Central memory CD8-positive, alpha-beta T cell (primary cell): ENCODE data around the gene TMX4.

Experiments
- ATAC-seq: fragments of 150-1000 bp; cut with Tn5 transposase; replicated peaks from 2 replicates; pipeline ENCODE4 v1.10.0; 2022; ENCODE audit warnings: mild to moderate bottlenecking, moderate FRiP score, moderate number of reproducible peaks; ENCODE audit not compliant: poor library complexity, severe bottlenecking; ENCODE audit errors: extremely low read depth
- DNase-seq, 2 donors: peaks; one replicate each; pipeline ENCODE4 v3.0.0; 2021; ENCODE audit warnings: low spot score in 2 of 2
- H3K27ac Mint-ChIP-seq: one replicate; pipeline ENCODE4 v1.8.0; 2022; ENCODE audit warnings: low read depth, mild to moderate bottlenecking, moderate library complexity, mixed read lengths
- H3K27me3 Mint-ChIP-seq: one replicate; pipeline ENCODE4 v1.8.0; 2022; ENCODE audit warnings: mixed read lengths
- H3K36me3 Mint-ChIP-seq: one replicate; pipeline ENCODE4 v1.8.0; 2022; ENCODE audit warnings: mild to moderate bottlenecking, moderate library complexity, mixed read lengths; ENCODE audit not compliant: insufficient read depth
- H3K4me1 Mint-ChIP-seq: one replicate; pipeline ENCODE4 v1.8.0; 2022; ENCODE audit warnings: mixed read lengths
- H3K4me3 Mint-ChIP-seq: one replicate; pipeline ENCODE4 v1.8.0; 2022; ENCODE audit warnings: mild to moderate bottlenecking, moderate library complexity, mixed read lengths
- H3K9me3 Mint-ChIP-seq: one replicate; pipeline ENCODE4 v1.8.0; 2022; ENCODE audit warnings: mixed read lengths

Gene TMX4

GRCh38 chr20:7939663-7940062, 79.9 kb downstream of the TMX4 start:
- DNase-seq (no peak), ATAC-seq (no peak)
- Mint-ChIP-seq H3K36me3 (no peaks in the 10 kb centered on the region), H3K4me1 (peaks cover 4% of the 10 kb centered on the region), H3K9me3 (no peaks in the 10 kb centered on the region), H3K27ac (no peak overlapping the region), H3K4me3 (no peak overlapping the region), H3K27me3 (peaks cover 15% of the 10 kb centered on the region)

- peaks cover 4% of the 10 kb centered on the region for H3K4me1 Mint-ChIP-seq
- H3K4me3 Mint-ChIP-seq = no peak overlapping the region
- H3K36me3 Mint-ChIP-seq = no peaks in the 10 kb centered on the region
- peaks cover 31% of the 10 kb centered on the region for H3K27me3 Mint-ChIP-seq
- DNase-seq (no peak), ATAC-seq (no peak)
- H3K9me3 Mint-ChIP-seq = no peaks in the 10 kb centered on the region
- H3K27ac Mint-ChIP-seq = no peak overlapping the region
Measured at GRCh38 chr20:7938058-7938457, 81.5 kb downstream of the TMX4 start.

- H3K36me3 Mint-ChIP-seq = no peaks in the 10 kb centered on the region
- peaks cover 38% of the 10 kb centered on the region for H3K27me3 Mint-ChIP-seq
- peaks cover 4% of the 10 kb centered on the region for H3K4me1 Mint-ChIP-seq
- H3K9me3 Mint-ChIP-seq = no peaks in the 10 kb centered on the region
- no peak for DNase-seq
- no peak for ATAC-seq
- H3K27ac Mint-ChIP-seq = no peak overlapping the region
- no peak overlapping the region for H3K4me3 Mint-ChIP-seq
Measured at GRCh38 chr20:7937328-7937727, 82.2 kb downstream of the TMX4 start.

- DNase-seq (no peak), ATAC-seq (no peak)
- Mint-ChIP-seq H3K36me3 (no peaks in the 10 kb centered on the region), H3K4me3 (no peak overlapping the region), H3K27me3 (peaks cover 51% of the 10 kb centered on the region), H3K9me3 (no peaks in the 10 kb centered on the region), H3K4me1 (peaks cover 4% of the 10 kb centered on the region), H3K27ac (no peak overlapping the region)
Measured at GRCh38 chr20:7935027-7935551, 84.5 kb downstream of the TMX4 start.

GRCh38 chr20:7933346-7933745, 86.2 kb downstream of the TMX4 start:
- H3K27me3 Mint-ChIP-seq = peaks cover 51% of the 10 kb centered on the region
- peaks cover 4% of the 10 kb centered on the region for H3K4me1 Mint-ChIP-seq
- H3K36me3 Mint-ChIP-seq = no peaks in the 10 kb centered on the region
- H3K27ac Mint-ChIP-seq = no peak overlapping the region
- DNase-seq (no peak), ATAC-seq (no peak)
- no peaks in the 10 kb centered on the region for H3K9me3 Mint-ChIP-seq
- H3K4me3 Mint-ChIP-seq = no peak overlapping the region

GRCh38 chr20:7930343-7930742, 89.2 kb downstream of the TMX4 start:
- no peaks in the 10 kb centered on the region for H3K36me3 Mint-ChIP-seq
- no peaks in the 10 kb centered on the region for H3K9me3 Mint-ChIP-seq
- no peak overlapping the region for H3K27ac Mint-ChIP-seq
- ATAC-seq (no peak), DNase-seq (no peak)
- H3K4me1 Mint-ChIP-seq = no peaks in the 10 kb centered on the region
- no peak overlapping the region for H3K4me3 Mint-ChIP-seq
- peaks cover 43% of the 10 kb centered on the region for H3K27me3 Mint-ChIP-seq
